Left cardiac atrium (tissue), 4 donors: ENCODE results near the gene LST1. TPM values are rescaled to one million over a fixed set of nuclear protein-coding genes. Genes with fewer than 3 reads are reported as not detected.
"Not testable (repeated sequence)": the region's sequence is repeated elsewhere in the genome, so short reads cannot be mapped to it uniquely, and the experiment has no call there.

Experiments used
- ATAC-seq, 2 donors: fragments of 200-7000 bp; cut with Tn5 transposase; one replicate each; pipeline ENCODE4 v1.9.1; 2020; ENCODE audit warnings: mild to moderate bottlenecking in 2 of 2, moderate library complexity in 2 of 2
- DNase-seq: peaks from one replicate; pipeline ENCODE4 v3.0.0-alpha.2; 2020
- intact Hi-C, 2 donors: fragments of 100-400 bp; cut with DNase I; formaldehyde crosslinking; loops; one replicate each; pipeline versions ENCODE4 v1.14.1 to v1.15.1; 2022 to 2023
- total RNA-seq, 2 donors: library from RNA; stranded (reverse); fragmentation: NEBNext Ultra II Directional; extraction: Animal tissue kit (Norgen Biotek cat#: 25700); gene quantifications; one replicate each; pipeline ENCODE4 v1.2.1, GENCODE V29; 2021
- donor health status: DM: no; HTN: yes; CAD: no.
- donor health status: DM: no; HTN: yes; CAD: no; lungs with severe emphysema.
- donor health status: DM: yes; HTN: yes; CAD: no.
- donor health status: Dilated cardiomyopathy.

Gene LST1
- total RNA-seq, 2 donors from 2014 or later: 9.4 to 16.0 TPM

DNA sequence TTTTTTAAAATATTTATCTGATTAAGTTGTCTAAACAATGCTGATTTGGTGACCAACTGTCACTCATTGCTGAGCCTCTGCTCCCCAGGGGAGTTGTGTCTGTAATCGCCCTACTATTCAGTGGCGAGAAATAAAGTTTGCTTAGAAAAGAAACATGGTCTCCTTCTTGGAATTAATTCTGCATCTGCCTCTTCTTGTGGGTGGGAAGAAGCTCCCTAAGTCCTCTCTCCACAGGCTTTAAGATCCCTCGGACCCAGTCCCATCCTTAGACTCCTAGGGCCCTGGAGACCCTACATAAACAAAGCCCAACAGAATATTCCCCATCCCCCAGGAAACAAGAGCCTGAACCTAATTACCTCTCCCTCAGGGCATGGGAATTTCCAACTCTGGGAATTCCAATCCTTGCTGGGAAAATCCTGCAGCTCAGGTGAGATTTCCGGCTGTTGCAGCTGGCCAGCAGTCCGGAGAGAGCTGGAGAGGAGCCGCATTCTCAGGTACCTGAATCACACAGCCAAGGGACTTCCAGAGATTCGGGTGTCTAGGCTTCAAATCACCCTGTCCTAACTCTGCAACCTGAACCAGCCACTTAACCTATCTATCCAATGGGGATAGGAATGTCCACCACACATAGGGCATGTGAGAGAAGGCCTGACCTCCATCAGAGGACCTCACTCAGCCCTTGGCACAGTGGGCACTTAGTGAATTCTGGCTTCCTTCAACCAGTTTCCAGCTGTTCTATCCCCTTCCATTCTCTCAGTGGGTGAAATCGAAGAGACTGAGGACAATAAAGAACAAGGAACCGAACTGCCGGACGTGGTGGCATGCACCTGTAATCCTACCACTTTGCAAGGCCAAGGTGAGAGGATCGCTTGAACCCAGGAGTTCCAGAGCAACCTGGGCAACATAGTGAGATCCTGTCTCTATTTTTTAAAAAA, 7.6 kb upstream of the LST1 start:
- DNase-seq (no peak), ATAC-seq (no peak)
- intact Hi-C loops: no loop called here

DNA sequence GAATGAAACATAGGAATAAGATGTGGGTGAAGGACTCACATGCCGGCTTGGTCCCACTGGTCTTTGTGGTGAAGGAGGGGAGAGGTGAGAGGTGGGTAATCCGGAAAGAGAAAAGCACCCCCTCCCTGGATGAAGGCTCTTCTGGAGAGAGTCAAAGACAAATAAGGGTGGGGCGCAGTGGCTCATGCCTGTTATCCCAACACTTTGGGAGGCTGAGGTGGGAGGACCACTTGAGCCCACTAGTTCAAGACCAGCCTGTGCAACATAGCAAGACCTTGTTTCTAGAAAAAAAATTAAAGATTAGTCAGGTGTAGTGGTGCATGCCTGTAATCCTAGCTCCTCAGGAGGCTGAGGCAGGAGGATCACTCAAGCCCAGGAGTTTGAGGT, 7.0 kb upstream of the LST1 start:
- intact Hi-C loops: no loop called here
- ATAC-seq (no peak), DNase-seq (no peak)

DNA sequence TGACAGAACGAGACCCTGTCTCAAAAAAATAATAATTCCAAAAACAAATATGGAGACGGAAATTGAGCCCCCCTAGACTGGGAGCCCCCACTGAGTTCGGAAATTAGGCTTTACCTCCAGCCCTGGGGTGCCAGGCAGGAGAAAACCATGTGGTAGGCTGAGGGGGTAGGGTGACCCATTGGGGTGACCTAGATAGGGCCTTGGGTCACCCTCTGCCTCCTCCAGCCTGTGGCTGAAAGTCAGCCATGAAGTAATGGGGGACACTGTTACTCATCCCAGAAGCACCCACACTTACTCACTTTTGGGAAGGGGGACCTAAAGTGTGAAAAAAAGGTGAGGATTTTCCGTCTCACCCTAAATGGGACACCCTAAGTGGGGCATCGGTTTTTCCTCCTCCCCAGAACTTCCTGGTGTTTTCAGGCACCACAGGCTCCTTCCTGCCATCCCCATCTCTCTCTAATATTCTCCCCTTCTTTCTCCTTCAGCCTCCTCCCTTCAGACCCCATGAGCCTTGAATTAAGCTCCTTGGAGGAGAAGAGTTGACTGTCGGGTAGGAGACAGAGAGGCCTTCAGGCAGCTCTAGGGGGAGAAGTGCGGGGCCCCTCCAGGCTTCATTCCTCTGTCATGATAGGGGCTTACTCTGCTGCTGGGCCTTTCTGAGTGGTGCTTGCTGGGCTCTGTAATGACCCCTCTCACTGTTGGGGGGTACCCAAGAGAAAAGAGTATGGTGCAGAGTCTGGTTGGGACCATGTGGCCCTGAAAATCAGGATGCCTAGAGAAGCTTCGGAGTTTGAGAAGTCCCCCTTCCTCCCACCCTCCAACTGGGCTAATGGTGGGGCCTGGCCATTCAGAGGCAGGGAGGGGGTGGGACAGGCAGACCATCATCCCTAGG, 6.3 kb upstream of the LST1 start:
- ATAC-seq (no peak), DNase-seq (no peak)
- intact Hi-C loops: loop anchor here in 1 of 2 donors (5.0 kb wide), 1 partner anchor 32 kb away; the partner anchor contains the start of genes ATP6V1G2 and NFKBIL1

DNA sequence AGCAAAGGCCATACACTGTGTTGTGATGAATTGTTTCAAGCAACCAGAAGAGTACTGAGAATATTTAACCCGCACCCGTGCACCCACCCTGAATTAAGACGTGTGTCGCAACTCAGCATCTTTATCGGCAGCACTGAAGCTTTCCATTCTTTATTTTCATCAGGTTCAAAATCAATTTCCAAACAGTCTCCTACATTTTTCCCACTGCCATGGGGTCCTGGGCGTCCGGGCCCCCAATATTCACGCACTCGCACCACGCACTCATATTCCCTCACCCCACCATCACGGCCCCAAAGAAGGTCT, 5.7 kb upstream of the LST1 start:
- DNase-seq: no peak
- intact Hi-C loops: loop anchor here in 1 of 2 donors (5.0 kb wide), 1 partner anchor 33 kb away; the partner anchor contains the start of genes ATP6V1G2 and NFKBIL1

DNA sequence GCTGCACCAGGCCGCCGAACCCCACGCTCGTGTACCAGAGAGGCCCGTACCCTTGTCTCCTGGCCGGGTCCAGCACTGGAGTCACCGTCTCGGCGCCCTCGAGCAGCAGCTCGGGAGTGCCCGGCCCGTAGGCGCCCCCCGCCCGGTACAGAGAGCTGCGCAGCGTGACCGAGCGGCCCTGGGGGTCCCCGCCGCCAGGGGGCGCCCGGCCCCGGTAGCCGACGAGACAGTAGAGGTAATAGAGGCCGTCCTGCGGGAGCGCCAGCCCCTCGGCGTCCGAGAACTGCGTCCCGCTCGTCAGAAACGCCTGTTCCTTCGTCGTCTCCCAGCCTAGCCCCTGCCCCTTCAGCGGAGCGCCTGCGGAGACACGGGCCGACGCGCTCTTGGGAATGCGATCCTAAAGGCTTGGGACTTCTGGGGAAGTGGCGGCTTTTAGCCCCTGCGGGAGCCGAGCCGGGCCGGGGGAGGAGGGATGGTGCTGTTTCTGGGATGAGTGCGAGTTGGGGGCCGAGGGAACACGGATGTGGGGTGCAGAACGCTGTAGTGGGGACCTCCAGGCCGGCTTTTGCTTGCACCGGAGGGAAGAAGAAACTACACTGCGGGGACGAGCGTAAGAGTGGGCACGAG, 5.2 kb upstream of the LST1 start:
- intact Hi-C loops: loop anchor here in 1 of 2 donors (5.0 kb wide), 1 partner anchor 34 kb away; the partner anchor contains the start of genes ATP6V1G2 and NFKBIL1
- peak; percentile 91 for DNase-seq

More for the DNA sequence above, 5.7 kb upstream of the LST1 start:
- no peak for ATAC-seq

DNA sequence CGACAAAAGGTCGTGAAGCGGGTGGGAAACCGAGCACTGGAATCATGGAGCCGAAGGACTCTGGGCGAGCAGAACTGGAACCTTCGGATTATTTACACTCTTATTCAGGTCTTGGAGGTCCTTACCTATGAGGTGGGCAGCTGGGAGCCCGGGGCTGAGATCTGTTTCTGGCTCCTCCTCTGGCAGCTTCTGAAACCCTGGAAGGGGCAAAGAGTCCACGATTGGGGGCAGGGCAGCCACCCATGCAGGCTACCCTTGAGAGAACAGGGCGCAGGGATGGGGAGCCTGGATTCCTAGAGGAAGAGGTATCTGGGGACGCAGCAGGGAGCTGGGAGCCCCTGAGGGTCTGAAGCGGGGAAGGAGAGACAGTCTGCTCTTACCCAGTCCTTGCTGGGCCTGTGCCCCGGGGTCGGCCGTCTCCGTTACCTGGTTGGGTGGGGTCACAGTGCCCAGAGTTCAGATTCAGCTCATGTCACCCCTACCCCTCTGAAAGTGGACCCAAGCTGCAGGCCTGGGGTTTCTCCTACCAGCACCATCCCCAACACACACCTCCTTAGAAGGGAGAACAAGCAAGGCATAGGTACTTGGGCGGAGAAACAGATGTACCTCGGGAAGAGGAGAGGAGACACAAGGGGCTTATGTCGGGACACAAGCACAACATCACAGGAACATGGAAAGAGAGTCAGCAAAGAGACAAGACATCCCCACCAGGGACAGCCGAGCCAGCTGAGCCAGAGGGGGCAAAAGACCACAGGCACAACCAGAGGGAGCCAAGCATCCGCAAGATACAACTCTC, 4.4 kb upstream of the LST1 start:
- ATAC-seq (peak; percentile 29 to 30), DNase-seq (peak; percentile 36)
- intact Hi-C loops: loop anchor here in 1 of 2 donors (5.0 kb wide), 1 partner anchor 34 kb away; the partner anchor contains the start of genes ATP6V1G2 and NFKBIL1

More for the DNA sequence above, 5.2 kb upstream of the LST1 start:
- peak; percentile 98 for ATAC-seq

- intact Hi-C loops: loop anchor here in 1 of 2 donors (5.0 kb wide), 1 partner anchor 35 kb away; the partner anchor contains the start of genes ATP6V1G2 and NFKBIL1
- DNase-seq: peak; percentile 27
- ATAC-seq: no peak
These were observed 3.8 kb upstream of the LST1 start, which contains the start of gene LTB for GRCh38 chr6:31582230-31582643. LTB (minus strand) TSS chr6:31582424; CDS start chr6:31582417, 7 bp downstream.

DNA sequence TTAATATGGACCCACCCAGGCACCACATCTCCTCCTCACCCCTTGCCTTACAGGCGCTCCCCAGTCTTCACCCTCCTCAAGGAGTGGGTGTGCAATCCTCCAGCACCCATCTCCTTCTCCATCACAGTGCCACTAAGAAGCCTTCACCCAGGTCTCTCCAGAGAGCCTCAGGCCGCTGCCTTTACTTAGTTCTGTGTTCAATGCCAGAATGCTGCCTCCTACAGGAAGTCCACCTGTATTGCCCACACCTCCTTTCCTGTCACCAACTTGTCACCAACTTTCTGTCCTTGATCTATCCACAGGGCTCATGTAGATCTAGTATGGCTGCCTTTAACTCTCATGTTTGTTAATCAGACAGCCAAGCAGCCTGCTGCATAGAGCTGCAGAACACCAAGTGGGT, 586 bp upstream of the LST1 start:
- ATAC-seq (no peak), DNase-seq (no peak)
- intact Hi-C loops: no loop called here

GRCh38 chr6:31586599-31587281, 663 bp downstream of the LST1 start:
- DNase-seq: no peak
- peak; percentile 36 to 67 for ATAC-seq
- intact Hi-C loops: no loop called here

DNA sequence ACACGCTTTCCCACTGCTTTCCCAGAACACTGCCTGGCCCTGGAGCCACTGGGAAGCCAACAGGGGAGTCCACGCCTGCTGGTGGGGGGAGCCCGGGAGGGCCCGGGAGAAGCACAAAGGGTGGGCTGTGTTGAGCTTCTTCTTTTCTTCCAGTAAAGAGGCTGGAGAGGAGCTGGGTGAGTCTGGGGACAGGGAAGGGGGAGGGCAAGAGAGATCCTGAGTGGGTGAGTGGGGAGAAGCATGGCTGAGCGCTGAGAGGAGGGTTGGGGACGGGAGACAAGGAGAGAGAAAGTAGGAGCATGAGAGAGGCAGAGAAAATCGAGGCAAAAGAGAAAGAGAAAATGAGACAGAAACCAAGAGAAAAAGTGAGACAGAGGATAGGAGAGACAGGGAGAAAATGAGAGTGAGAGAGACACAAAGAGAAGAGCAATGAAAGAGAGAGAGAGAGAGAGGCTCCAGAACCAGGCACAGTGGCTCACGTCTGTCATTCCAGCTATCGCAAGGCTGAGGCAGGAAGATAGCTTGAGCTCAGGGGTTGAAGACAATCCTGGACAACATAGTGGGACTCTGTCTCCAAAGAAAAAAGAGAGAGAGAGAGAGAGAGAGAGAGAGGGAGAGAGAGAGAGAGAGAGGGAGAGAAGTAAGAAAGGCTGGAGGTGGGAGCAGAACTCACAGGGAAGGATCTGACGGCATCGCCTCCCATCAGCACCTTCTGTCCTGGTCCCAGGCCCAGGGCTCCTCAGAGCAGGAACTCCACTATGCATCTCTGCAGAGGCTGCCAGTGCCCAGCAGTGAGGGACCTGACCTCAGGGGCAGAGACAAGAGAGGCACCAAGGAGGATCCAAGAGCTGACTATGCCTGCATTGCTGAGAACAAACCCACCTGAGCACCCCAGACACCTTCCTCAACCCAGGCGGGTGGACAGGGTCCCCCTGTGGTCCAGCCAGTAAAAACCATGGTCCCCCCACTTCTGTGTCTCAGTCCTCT, 2.0 kb downstream of the LST1 start:
- no peak for DNase-seq
- no peak for ATAC-seq
- intact Hi-C loops: no loop called here

- no peak for ATAC-seq
- intact Hi-C loops: no loop called here
- no peak for DNase-seq
These were observed 3.0 kb downstream of the LST1 start for GRCh38 chr6:31588871-31589650.

DNA sequence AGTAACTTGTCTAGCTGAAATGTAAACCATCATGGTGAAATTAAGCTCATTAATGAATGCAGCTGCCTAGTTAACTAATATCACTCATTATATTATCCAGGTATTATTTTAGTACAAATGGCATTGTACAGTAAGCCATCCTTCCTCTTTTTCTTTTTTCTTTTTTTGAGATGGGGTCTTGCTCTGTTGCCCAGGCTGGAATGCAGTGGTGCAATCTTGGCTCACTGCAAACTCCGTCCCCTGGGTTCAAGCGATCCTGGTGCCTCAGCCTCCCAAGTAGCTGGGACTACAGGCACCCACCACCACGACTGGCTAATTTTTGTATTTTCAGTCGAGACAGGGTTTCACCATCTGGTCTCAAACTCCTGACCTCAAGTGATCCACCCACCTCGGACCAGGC, 4.6 kb downstream of the LST1 start:
- ATAC-seq, intact Hi-C loops, DNase-seq: not testable (repeated sequence)

GRCh38 chr6:31592396-31592771, 6.3 kb downstream of the LST1 start:
- DNase-seq (no peak), ATAC-seq (no peak)
- intact Hi-C loops: no loop called here

GRCh38 chr6:31597006-31597405, 10.9 kb downstream of the LST1 start:
- peak; percentile 24 to 55 for ATAC-seq
- intact Hi-C loops: loop anchor here (5.0 kb wide), 2 partner anchors 45 to 105 kb away; no protein-coding TSS in a partner anchor
- DNase-seq: no peak

DNA sequence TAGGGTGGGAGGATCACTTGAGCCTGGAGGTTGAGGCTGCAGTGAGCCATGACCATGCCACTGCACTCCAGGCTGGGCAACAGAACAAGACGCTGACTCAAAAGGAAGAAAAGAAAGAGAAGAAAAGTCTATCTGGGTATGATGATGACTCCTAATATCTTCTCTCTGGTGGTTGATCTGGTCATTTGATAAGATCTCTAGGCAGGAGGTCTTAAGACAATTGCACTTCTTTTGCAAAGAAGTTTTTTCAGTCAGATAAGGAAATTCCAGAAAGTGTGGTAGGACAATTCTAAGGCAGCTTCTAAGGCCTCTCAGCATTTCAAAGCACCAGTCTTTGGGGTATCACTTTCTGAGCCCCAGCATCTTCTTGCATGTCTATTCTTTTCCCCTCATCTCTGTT, 21.2 kb downstream of the LST1 start:
- intact Hi-C loops: no loop called here
- ATAC-seq: no peak
- no peak for DNase-seq
